Effector memory CD8-positive, alpha-beta T cell (primary cell): ENCODE measurements around the gene ABHD16A.
"Not testable (repeated sequence)": the region's sequence is repeated elsewhere in the genome, so short reads cannot be mapped to it uniquely, and the experiment has no call there.

Experiments
- ATAC-seq: fragments of 150-1000 bp; cut with Tn5 transposase; replicated peaks from 2 replicates; pipeline ENCODE4 v1.10.0; 2021; ENCODE audit warnings: mild to moderate bottlenecking, moderate library complexity
- DNase-seq, 3 experiments: peaks; one replicate each; pipeline ENCODE4 v3.0.0; 2021
- H3K27ac Mint-ChIP-seq, 2 donors: one replicate each; pipeline ENCODE4 v1.8.0; 2022; ENCODE audit warnings: mild to moderate bottlenecking in 2 of 2, mixed read lengths in 2 of 2, moderate library complexity in 2 of 2
- H3K27me3 Mint-ChIP-seq, 2 donors: one replicate each; pipeline ENCODE4 v1.8.0; 2022; ENCODE audit warnings: mixed read lengths in 2 of 2
- H3K36me3 Mint-ChIP-seq: one replicate; pipeline ENCODE4 v1.8.0; 2022; ENCODE audit warnings: mild to moderate bottlenecking, moderate library complexity, mixed read lengths; ENCODE audit not compliant: insufficient read depth
- H3K4me1 Mint-ChIP-seq, 2 donors: one replicate each; pipeline ENCODE4 v1.8.0; 2022; ENCODE audit warnings: low read depth in 2 of 2, mixed read lengths in 2 of 2
- H3K4me3 Mint-ChIP-seq, 2 donors: one replicate each; pipeline ENCODE4 v1.8.0; 2022; ENCODE audit warnings: mild to moderate bottlenecking in 2 of 2, mixed read lengths in 2 of 2, moderate library complexity in 2 of 2
- H3K9me3 Mint-ChIP-seq, 2 donors: one replicate each; pipeline ENCODE4 v1.8.0; 2022; ENCODE audit warnings: mixed read lengths in 2 of 2

Gene ABHD16A

DNA sequence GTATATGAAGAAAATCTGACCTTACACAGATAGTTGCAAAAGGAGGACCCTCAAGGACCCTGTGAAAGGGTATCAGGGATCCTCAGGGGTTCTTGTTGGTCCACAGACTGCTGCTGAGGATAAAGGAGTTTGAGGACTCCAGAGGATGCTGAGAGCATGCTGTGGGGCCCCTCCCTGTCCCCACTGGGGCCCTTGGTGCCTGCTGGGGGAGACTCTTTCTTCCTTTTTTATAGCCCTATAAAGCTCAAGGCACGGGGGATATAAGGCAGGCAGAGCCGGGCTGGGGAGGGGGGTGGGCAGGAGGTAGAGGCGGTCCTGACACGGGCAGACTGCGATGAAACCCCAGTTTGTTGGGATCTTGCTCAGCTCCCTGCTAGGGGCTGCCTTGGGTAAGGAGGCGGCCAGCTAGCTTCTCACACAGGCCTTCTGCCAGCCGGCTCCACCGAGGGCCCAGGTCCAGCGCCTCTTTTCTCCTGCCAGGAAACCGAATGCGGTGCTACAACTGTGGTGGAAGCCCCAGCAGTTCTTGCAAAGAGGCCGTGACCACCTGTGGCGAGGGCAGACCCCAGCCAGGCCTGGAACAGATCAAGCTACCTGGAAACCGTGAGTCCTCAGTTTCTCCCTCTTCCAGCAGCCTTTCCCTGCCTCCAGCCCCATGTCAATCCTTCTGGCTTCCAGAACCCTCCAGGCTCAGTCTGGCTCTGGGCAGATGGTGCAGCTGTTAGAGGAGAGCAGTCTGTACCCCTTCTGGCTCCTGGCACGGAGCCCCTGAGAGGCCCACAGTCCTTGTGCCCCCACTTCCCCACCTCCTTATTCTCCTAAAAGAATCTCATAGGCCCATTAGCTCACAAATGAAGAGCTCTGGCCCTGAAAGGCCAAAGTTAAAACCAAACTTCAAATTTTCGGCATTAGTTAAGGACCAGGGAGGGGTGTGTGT lies 12.2 kb upstream of the ABHD16A start, which contains the start of gene LY6G6D:
LY6G6D (plus strand) TSS at position 327 of the 937 bp plus-strand sequence; CDS start at position 335, 8 bp downstream.
- peaks cover 0 to 7% of the 10 kb centered on the region in 2 donors for H3K27me3 Mint-ChIP-seq
- H3K27ac Mint-ChIP-seq: peak within 1 kb of the TSS in 1 of 2 donors; percentile 16
- no peaks in the 10 kb centered on the region for H3K36me3 Mint-ChIP-seq
- no peak within 1 kb of the TSS for H3K4me3 Mint-ChIP-seq
- H3K9me3 Mint-ChIP-seq: no peaks in the 10 kb centered on the region
- peaks cover 14 to 15% of the 10 kb centered on the region in 2 donors for H3K4me1 Mint-ChIP-seq
- DNase-seq (no peak), ATAC-seq (no peak)

DNA sequence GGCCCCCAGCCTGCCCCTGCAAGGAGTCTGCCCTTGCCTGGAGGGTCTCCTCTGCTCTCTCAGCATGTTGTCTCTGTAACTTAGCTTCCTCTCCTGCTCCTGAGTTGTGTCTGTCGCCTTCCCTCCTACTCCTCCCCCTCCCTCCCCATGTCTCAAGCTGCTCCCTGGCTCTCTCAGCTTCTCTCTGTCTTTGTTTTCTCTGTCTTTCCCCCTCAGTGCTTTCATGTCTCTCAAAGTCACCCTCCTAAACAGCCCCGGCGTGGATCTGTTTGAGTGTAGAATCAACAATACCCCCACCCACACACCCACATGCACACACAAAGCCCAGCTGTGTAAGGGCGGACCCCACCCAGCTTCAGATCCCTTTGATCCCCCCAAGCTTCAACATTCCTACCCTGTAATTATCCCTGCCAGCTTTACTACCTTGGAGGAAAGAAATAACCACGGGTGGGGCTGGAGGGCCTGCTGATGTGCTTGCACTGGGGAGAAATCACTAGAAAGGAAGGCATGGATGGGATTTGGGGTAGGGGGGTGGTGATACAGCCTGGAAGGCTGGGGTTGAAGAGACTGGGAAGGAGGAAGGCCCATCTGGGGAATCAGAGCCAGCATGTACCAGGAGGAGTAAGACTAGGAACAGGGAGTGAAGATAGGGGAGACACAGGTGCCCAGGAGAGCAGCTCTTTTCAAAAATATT lies 11.0 kb upstream of the ABHD16A start:
- DNase-seq (no peak), ATAC-seq (no peak)
- no peaks in the 10 kb centered on the region for H3K36me3 Mint-ChIP-seq
- H3K9me3 Mint-ChIP-seq: no peaks in the 10 kb centered on the region
- peaks cover 0 to 7% of the 10 kb centered on the region in 2 donors for H3K27me3 Mint-ChIP-seq
- H3K4me3 Mint-ChIP-seq: no peak overlapping the region
- peaks cover 14 to 15% of the 10 kb centered on the region in 2 donors for H3K4me1 Mint-ChIP-seq
- H3K27ac Mint-ChIP-seq: peak overlapping the region in 1 of 2 donors; percentile 16

GRCh38 chr6:31713465-31713864 lies 10.3 kb upstream of the ABHD16A start:
- H3K9me3 Mint-ChIP-seq: no peaks in the 10 kb centered on the region
- ATAC-seq: no peak
- H3K4me3 Mint-ChIP-seq: no peak overlapping the region
- H3K4me1 Mint-ChIP-seq: peaks cover 13 to 14% of the 10 kb centered on the region in 2 donors
- H3K27ac Mint-ChIP-seq: peak overlapping the region in 1 of 2 donors; percentile 41
- H3K27me3 Mint-ChIP-seq: peaks cover 0 to 7% of the 10 kb centered on the region in 2 donors
- DNase-seq: no peak
- H3K36me3 Mint-ChIP-seq: no peaks in the 10 kb centered on the region

DNA sequence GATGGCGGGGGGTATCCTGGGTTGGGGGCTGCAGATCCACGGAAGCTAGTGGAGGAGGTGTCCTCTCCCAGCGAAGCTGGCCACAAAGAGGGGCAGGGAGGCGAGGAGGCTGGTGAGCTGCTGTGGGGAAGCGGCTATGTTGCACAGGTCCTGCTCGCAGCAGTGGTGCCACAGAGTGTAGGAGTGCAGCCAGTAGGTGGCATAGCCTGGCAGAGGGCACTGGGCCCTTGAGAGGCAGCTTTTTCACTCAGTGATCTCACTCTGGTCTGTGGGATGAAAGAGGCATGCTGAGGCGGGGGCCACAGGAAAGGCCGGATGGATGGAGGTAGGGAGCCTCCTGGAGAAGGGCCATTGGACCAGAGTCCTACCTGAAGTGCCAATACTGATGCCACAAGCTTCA lies 9.2 kb upstream of the ABHD16A start:
- Mint-ChIP-seq H3K27ac (peak overlapping the region; percentile 71 to 78), H3K36me3 (no peaks in the 10 kb centered on the region), H3K9me3 (no peaks in the 10 kb centered on the region), H3K4me3 (no peak overlapping the region), H3K4me1 (peaks cover 13 to 14% of the 10 kb centered on the region in 2 donors), H3K27me3 (peaks cover 0 to 7% of the 10 kb centered on the region in 2 donors)
- ATAC-seq (peak; percentile 54), DNase-seq (no peak)

DNA sequence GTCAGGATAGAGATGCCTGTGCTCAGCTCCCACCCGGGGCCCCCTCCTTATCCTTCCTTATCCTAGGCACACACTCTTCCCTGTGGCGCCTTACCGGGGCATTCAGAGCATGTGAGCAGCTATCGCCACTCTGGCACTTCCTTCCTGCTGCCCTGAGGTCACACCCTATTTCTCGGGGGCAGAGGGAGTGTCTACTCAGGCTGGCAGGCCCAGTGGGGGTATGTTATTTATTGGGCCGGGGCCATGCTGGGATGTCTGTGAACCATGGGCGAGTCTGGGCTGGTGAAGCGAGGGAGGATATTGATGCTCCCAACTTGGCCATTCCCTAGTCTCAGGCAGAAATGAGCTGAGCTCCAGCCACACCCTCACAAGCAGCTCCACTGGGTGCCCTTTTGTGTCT lies 8.1 kb upstream of the ABHD16A start:
- H3K4me1 Mint-ChIP-seq: peaks cover 13 to 14% of the 10 kb centered on the region in 2 donors
- DNase-seq (no peak), ATAC-seq (peak; percentile 51)
- peaks cover 0 to 7% of the 10 kb centered on the region in 2 donors for H3K27me3 Mint-ChIP-seq
- H3K36me3 Mint-ChIP-seq: no peaks in the 10 kb centered on the region
- H3K4me3 Mint-ChIP-seq: peak overlapping the region in 1 of 2 donors; percentile 9
- H3K27ac Mint-ChIP-seq: peak overlapping the region; percentile 11 to 52
- no peaks in the 10 kb centered on the region for H3K9me3 Mint-ChIP-seq

DNA sequence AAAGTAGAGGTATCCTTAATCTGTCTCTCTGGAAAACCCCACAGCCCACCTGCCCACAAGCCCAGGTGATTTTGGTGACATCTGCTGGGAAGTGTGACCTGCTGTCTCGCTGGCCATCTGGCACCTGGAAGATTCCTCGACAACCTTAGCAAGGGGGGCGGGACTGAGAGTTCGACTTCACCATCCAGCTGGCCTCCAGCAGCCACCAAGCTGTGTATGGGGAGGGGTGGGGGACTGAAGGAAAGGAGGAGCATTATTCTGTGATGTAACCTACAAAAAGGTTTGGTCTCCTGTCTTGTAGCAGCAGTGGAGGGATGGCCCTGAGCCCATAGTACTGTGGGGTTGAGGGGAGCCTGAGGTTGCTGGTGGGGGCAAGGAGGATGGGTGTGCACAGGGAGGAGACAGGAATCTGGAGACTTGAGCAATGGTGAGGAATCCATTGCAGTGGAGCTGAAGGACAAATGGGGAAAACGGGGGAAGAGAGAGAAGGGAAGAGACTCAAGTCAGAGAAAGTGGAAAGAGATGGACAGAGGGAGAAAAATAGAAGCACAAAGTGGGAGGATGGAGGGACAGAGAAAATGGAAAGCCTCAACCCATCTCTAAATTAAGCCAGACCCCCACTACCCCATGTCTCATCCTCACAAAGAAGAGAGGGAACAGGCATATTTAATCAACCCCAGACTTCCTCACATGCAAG lies 7.5 kb upstream of the ABHD16A start:
- H3K4me1 Mint-ChIP-seq: peaks cover 13 to 14% of the 10 kb centered on the region in 2 donors
- DNase-seq: no peak

GRCh38 chr6:31709157-31709556 lies 6.0 kb upstream of the ABHD16A start:
- H3K4me3 Mint-ChIP-seq, H3K9me3 Mint-ChIP-seq, DNase-seq, ATAC-seq, H3K36me3 Mint-ChIP-seq, H3K27ac Mint-ChIP-seq, H3K27me3 Mint-ChIP-seq: not testable (repeated sequence)
- H3K4me1 Mint-ChIP-seq: peaks cover 13 to 14% of the 10 kb centered on the region in 2 donors

More for the DNA sequence above, 7.5 kb upstream of the ABHD16A start:
- ATAC-seq: no peak
- H3K36me3 Mint-ChIP-seq: no peaks in the 10 kb centered on the region
- H3K9me3 Mint-ChIP-seq: no peaks in the 10 kb centered on the region
- peaks cover 0 to 7% of the 10 kb centered on the region in 2 donors for H3K27me3 Mint-ChIP-seq
- H3K27ac Mint-ChIP-seq: peak overlapping the region; percentile 11 to 52
- H3K4me3 Mint-ChIP-seq: peak overlapping the region in 1 of 2 donors; percentile 9

DNA sequence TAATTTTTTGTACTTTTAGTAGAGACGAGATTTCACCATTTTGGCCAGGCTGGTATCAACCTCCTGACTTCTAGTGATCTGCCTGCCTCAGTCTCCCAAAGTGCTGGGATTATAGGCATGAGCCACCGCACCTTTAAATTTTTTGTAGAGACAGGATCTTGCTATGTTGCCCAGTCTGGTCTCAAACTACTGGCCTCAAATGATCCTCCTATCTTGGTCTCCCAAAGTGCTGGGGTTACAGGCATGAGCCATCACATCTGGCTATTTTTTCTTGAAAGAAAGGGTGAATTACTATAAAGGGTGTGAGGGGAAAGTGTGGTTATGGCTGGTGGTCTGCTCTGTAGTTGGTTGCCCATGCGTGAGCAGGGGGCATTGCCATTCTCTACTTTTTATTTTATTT lies 5.1 kb upstream of the ABHD16A start:
- Mint-ChIP-seq H3K4me3 (no peak overlapping the region), H3K4me1 (peaks cover 14 to 17% of the 10 kb centered on the region in 2 donors), H3K27ac (no peak overlapping the region), H3K9me3 (no peaks in the 10 kb centered on the region), H3K27me3 (peaks cover 0 to 7% of the 10 kb centered on the region in 2 donors), H3K36me3 (no peaks in the 10 kb centered on the region)
- no peak for ATAC-seq
- no peak for DNase-seq

DNA sequence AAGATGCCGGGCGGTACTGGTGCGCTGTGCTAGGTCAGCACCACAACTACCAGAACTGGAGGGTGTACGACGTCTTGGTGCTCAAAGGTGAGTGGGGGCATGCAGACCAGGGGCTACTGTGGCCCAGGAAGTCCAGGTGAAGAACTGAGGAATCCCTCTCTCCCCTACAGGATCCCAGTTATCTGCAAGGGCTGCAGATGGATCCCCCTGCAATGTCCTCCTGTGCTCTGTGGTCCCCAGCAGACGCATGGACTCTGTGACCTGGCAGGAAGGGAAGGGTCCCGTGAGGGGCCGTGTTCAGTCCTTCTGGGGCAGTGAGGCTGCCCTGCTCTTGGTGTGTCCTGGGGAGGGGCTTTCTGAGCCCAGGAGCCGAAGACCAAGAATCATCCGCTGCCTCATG lies 4.6 kb upstream of the ABHD16A start:
- peaks cover 0 to 6% of the 10 kb centered on the region in 2 donors for H3K27me3 Mint-ChIP-seq
- H3K4me3 Mint-ChIP-seq: no peak overlapping the region
- DNase-seq (no peak), ATAC-seq (no peak)
- H3K9me3 Mint-ChIP-seq: no peaks in the 10 kb centered on the region
- H3K36me3 Mint-ChIP-seq: no peaks in the 10 kb centered on the region
- peaks cover 15 to 18% of the 10 kb centered on the region in 2 donors for H3K4me1 Mint-ChIP-seq
- no peak overlapping the region for H3K27ac Mint-ChIP-seq

DNA sequence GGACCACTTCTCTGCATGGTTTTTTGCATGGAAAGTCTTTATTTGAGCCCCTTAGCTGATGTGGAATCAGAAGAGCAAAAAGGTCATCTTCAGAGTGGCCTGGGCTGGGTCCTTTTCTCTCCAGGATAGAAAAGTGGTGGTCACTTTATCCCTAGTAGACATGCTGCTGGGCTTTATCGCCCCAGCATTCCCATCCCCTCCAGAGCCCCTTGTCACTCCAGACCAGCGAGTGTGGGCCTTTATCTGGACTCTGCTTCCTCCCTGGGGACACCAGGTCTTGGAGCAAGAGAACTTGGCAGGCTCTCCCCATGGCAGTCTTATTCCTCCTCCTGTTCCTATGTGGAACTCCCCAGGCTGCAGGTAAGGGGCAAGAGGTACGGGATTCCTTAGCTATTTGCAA lies 3.5 kb upstream of the ABHD16A start, which contains the start of gene LY6G6F:
LY6G6F (plus strand) TSS at position 268 of the 400 bp plus-strand sequence; CDS start at position 309, 41 bp downstream.
- peaks cover 7% of the 10 kb centered on the region for H3K36me3 Mint-ChIP-seq
- ATAC-seq (no peak), DNase-seq (no peak)
- no peak within 1 kb of the TSS for H3K4me3 Mint-ChIP-seq
- no peaks in the 10 kb centered on the region for H3K9me3 Mint-ChIP-seq
- H3K27ac Mint-ChIP-seq: no peak within 1 kb of the TSS
- no peaks in the 10 kb centered on the region for H3K27me3 Mint-ChIP-seq
- peaks cover 20 to 24% of the 10 kb centered on the region in 2 donors for H3K4me1 Mint-ChIP-seq

GRCh38 chr6:31705931-31706330 lies 2.8 kb upstream of the ABHD16A start:
- no peak for ATAC-seq
- DNase-seq: no peak
- peaks cover 23 to 25% of the 10 kb centered on the region in 2 donors for H3K4me1 Mint-ChIP-seq
- peaks cover 10% of the 10 kb centered on the region for H3K36me3 Mint-ChIP-seq
- no peak overlapping the region for H3K4me3 Mint-ChIP-seq
- no peaks in the 10 kb centered on the region for H3K27me3 Mint-ChIP-seq
- no peak overlapping the region for H3K27ac Mint-ChIP-seq
- no peaks in the 10 kb centered on the region for H3K9me3 Mint-ChIP-seq

GRCh38 chr6:31702405-31702818 lies 712 bp downstream of the ABHD16A start:
- peak overlapping the region; percentile 95 to 99 for H3K4me3 Mint-ChIP-seq
- DNase-seq (no peak), ATAC-seq (no peak)

More at GRCh38 chr6:31702405-31702818, 712 bp downstream of the ABHD16A start:
- peaks cover 33% of the 10 kb centered on the region for H3K36me3 Mint-ChIP-seq
- H3K4me1 Mint-ChIP-seq: peaks cover 23 to 28% of the 10 kb centered on the region in 2 donors
- H3K27ac Mint-ChIP-seq: peak overlapping the region; percentile 94 to 97
- no peaks in the 10 kb centered on the region for H3K27me3 Mint-ChIP-seq
- H3K9me3 Mint-ChIP-seq: no peaks in the 10 kb centered on the region
